Activated CD4-positive, alpha-beta T cell treated with anti-CD3 and anti-CD28 coated beads, Interleukin-2, amount 50 U/mL, for 24 hours (primary cell): Measurements from ENCODE around the gene PGAM5.
A peak's percentile ranks its signal among the peaks of the same experiment; 100 is the strongest.
"Not testable (repeated sequence)": the region's sequence is repeated elsewhere in the genome, so short reads cannot be mapped to it uniquely, and the experiment has no call there.

Experiments used
- DNase-seq, 2 donors: peaks; one replicate each; pipeline ENCODE4 v3.0.0-alpha.2; 2020; ENCODE audit warnings: low read depth in 1 of 2, low spot score in 1 of 2

The PGAM5 gene

GRCh38 chr12:132741620-132742019 lies 31.0 kb downstream of the PGAM5 start:
- no peak for DNase-seq

- no peak for DNase-seq
These were observed 33.2 kb downstream of the PGAM5 start for GRCh38 chr12:132743831-132744230.

DNA sequence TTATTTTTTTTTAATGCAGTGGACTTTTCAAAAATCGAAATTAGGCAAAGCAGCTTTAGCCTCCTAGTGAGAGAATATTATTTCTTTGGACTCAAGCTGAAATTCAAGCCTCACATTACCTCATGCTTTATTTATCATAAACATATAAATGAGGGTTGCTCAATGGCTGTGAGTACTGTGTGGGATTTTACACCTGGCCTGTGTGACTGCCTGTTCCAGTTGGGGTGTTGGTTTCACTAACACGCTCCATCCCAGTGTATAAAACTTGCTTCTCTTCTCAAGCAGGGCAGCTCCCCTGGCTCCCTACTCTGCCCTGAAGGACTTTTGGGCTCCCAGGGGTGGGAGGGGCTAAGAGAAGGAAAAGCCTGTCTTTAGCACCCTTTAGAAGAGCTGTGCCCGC lies 36.0 kb downstream of the PGAM5 start:
- no peak for DNase-seq

GRCh38 chr12:132747395-132747794 lies 36.8 kb downstream of the PGAM5 start:
- no peak for DNase-seq

GRCh38 chr12:132747896-132748295 lies 37.3 kb downstream of the PGAM5 start:
- no peak for DNase-seq

- no peak for DNase-seq
These were observed 37.7 kb downstream of the PGAM5 start for GRCh38 chr12:132748319-132748718.

DNA sequence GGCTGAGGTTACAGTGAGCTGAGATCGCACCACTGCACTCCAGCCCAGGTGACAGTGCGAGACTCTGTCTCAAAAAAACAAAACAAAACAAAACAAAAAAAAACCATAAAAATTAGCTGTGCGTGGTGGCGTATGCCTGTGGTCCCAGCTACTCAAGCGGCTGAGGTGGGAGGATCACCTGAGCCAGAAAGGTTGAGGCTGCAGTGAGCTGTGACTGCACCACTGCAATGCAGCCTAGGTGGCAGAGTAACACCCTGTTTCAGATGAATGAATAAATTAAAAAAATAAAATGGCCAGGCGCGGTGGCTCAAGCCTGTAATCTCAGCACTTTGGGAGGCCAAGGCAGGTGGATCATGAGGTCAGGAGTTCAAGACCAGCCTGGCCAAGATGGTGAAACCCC lies 43.0 kb downstream of the PGAM5 start:
- DNase-seq = not testable (repeated sequence)

DNA sequence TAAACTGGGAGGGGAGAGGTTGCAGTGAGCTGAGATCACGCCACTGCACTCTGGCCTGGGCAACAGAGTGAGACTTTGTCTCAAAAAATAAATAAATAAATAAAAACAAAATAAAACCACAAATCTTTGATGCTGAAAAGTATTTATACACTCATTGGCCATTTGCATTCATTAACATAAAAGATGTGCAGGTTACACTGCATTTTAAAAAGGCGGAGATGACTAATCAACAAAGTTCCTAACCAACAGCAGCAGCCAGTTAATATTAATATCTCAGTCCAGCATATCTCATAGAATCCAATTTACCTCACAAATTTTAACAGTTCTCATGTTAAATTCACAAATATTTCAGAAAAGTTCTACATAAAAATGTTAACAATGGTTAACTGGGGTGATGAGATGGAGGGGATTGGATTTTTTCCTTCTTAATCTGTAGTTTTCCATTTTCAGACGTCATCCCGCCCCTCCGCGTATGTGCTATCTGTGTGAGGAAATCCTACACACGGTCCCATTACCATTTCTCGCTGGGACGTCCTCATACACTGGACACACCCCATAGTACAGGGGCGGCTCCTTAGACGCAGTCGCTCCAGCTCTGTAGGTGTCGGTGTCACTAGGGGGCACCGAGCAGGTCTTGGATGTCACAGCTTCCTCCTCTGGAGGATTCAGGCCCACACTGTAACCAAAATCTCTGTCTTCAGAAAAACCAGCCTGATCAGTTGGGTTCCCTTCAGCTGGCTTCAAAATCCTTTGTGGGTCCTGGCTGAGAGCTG lies 43.7 kb downstream of the PGAM5 start:
- DNase-seq = no peak

GRCh38 chr12:132758825-132759224 lies 48.2 kb downstream of the PGAM5 start:
- not testable (repeated sequence) for DNase-seq

DNA sequence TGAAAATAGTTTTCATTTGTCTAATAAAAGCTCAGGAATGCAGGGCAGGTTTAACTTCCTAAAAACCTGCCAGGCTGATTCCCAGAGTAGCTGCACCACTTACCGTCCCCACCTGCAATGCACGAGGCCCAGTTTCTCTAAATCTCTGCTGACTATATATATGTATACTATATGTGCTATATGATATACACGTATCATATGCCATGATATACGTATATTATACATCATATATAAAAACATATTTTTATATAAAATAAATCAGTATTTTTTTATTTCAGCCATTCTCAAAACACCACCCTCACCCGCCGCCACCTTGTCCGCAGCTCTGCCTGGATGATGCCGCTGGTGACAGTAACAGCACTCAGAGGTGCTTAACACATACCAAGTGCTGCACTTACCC lies 48.7 kb downstream of the PGAM5 start:
- DNase-seq = no peak

DNA sequence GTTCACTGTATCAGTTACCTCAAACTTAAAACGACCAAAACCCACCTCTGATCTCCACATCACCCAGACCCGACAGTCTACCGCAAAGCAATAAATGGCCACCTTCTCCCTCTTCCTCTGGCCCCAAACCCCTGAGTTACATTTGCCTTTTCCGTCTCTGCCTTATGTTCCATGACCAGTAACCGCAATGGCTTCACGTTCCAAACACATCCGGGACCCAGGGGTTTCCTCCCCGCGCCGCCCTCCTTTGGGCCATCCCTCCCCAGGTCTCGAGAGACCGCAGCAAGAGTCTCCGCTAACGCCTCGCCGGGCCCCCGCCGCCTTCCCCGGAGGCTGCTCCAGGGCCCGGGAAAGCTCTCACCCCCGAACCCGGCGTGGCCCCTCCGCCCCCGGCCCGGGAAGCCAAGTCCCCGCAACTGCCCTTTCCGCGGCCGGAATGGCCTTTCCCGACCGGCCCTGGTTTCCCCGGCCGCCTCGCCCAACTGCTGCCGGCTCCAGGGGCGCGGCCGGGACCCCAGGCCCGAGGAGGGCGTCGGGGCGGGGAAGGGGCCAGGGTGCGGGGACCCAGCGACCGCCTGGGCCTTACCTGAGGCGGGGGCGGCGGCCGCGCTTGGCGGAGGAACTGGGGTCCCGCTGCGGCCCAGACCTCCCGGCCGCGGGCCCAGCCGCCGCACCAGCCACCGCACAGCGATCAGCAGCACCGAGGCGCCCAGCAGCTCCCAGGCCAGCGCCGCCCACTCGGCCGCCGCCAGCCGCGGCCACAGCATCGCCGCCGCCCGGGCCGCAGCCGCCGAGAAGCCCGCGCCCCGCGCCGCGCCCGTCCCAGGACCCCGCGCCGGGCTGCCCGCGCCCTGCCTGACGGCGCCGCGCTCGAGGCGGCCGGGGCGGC lies 50.6 kb downstream of the PGAM5 start, which contains the start of gene ANKLE2:
Gene ANKLE2 (minus strand): TSS at position 801 of the 889 bp plus-strand sequence. CDS start 34 bp downstream, at position 767.
- DNase-seq = peak; percentile 42 to 67

DNA sequence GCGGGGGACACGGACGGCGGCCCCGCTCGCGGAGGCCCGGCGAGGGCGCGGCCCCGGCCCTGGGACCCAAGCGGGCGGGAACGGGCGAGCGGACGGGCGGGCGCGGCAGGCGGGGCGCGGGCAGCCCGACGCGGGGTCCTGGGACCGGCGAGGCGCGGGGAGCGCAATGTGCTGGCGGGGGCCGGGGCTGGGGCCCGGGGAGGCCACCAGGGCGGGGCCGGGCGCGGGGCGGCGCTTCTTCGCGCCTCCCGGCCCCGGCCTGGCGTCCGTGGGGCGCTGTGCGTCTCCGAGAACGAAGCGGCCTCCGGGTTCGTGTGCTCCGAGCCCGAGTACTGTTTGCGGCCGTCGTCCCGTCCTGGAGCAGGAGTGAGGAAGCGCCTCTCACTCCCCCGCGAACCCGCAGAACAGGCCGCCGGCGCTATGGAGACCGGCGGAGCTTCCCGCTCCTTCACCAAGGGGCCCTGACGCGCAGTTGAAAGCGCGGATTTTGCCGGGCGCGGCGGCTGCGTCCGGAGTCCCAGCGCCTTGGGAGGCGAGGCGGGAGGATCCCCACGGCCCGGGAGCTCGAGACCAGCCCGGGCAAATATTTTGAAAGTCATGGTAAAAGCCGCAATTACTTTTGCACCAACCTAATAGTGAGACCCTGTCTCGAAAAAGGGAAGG lies 51.4 kb downstream of the PGAM5 start:
- DNase-seq = peak; percentile 60 to 74

DNA sequence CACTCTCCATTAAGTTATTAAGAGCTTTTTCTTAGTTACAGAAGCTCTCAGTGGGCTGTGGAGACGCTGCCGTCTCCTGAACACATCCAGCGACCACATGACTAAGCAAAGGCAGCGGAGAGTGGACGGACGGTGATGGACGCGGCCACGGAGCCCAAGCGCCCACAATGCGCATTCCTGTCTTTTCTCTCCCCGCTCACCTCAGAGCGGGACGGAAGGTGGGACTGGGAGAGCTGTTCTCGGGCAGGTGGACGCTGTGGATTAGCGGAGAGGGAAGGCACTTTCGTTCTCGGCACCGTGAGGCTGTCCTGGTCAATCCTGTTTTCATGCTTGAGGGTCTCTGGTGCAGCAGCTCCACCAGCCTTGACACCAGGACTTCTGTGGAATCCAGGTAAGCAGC lies 53.6 kb downstream of the PGAM5 start:
- DNase-seq = no peak

DNA sequence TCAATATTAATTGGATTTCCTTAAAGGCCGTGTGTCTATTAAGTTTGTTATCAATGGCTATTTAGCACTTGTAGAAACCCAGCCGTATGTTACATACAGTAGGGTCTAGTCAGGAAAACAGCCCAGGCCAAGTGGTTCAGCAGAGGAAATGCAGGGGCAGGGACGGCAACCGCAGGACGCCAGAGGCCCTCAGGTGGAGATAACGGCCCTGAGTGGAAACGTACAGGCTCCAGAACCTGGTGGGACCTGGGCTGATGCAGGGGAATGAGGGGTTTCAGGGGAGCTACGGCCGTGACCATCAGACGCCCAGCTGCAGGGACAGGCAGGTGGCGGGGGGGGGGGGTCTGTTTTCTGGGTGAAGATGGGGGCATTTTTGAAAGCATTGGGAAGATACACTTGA lies 54.7 kb downstream of the PGAM5 start:
- no peak for DNase-seq

DNA sequence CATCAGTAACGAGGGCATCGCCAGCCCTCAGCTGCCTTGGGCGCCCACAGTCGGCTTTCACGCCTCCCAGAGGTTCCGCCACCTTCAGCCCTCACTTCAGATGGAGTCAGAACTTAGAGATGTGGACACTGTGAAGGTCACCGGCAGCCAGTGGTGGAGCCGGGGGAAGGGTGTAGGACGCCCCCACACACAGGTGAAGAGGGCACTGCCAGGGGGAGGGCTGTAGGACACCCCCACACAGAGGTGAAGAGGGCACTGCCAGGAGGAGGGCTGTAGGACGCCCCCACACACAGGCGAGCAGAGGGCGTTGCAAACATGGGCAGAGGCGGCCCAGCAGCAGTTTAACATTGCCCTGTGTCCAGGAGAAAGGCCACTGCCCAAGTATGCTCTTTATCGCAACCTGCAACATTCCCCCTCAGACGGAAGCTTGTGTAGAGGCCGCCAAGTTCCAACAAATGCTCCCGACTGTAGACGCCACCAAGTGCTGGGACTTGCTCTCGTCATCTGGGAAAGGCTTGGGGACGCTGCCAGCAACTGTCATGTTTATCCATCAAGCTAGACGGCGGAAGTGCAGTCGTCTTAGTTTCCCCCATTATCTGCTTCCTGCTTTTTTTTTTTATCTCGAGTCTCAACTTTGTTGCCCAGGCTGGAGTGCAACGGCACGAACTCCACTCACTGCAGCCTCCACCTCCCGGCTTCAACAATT lies 55.9 kb downstream of the PGAM5 start:
- no peak for DNase-seq

GRCh38 chr12:132771126-132771838 lies 60.6 kb downstream of the PGAM5 start:
- DNase-seq = peak in 1 of 2 donors; percentile 22
